Gastroesophageal sphincter (tissue), 4 donors: Measurements from ENCODE around the gene LRFN2. TPM values are rescaled to one million over a fixed set of nuclear protein-coding genes. Genes with fewer than 3 reads are reported as not detected.

Experiments
- ATAC-seq: fragments of 150-250 bp; one replicate; pipeline ENCODE4 v1.9.1; 2016; ENCODE audit warnings: mild to moderate bottlenecking, moderate library complexity
- H3K27ac ChIP-seq, 4 donors: fragments of 200-600 bp; sonication (generic) in 3 of 4; 1 replicate in 3 of 4; 2 replicates in 1 of 4; pipeline ENCODE4 v1.5.1; 2016 to 2019
- H3K27me3 ChIP-seq: fragments of 200-600 bp; sonication (generic); one replicate; pipeline ENCODE4 v1.5.1; 2019
- H3K36me3 ChIP-seq, 2 donors: fragments of 200-600 bp; sonication (generic); one replicate each; pipeline ENCODE4 v1.5.1; 2019; ENCODE audit warnings: control low read depth in 1 of 2
- H3K4me1 ChIP-seq, 3 donors: fragments of 200-600 bp; sonication (generic); 1 replicate in 2 of 3; 2 replicates in 1 of 3; pipeline ENCODE4 v1.5.1; 2016 to 2019; ENCODE audit warnings: control low read depth in 2 of 3
- H3K4me3 ChIP-seq, 2 donors: fragments of 200-600 bp; sonication (generic); one replicate each; pipeline ENCODE4 v1.5.1; 2019; ENCODE audit warnings: mild to moderate bottlenecking in 1 of 2, moderate library complexity in 1 of 2
- H3K9me3 ChIP-seq, 3 donors: fragments of 200-600 bp; sonication (generic); one replicate each; pipeline ENCODE4 v1.5.1; 2017 to 2019; ENCODE audit warnings: control low read depth in 2 of 3
- CTCF ChIP-seq, 4 experiments: fragments of 200-600 bp in 2 of 4; fragments of 450-650 bp in 2 of 4; sonication (generic) in 1 of 4; IDR thresholded peaks; one replicate each; pipeline ENCODE4 v1.5.1; 2017 to 2019; ENCODE audit warnings: antibody characterized with exemption in 4 of 4, mild to moderate bottlenecking in 2 of 4, moderate library complexity in 2 of 4
- EP300 ChIP-seq: sonication (generic); formaldehyde crosslinking; IDR thresholded peaks from one replicate; pipeline ENCODE4 v1.6.1; 2017; ENCODE audit warnings: antibody characterized with exemption, mild to moderate bottlenecking
- POLR2A ChIP-seq, 2 donors: fragments of 450-650 bp; IDR thresholded peaks; one replicate each; pipeline ENCODE4 v1.6.1; 2017; ENCODE audit warnings: antibody characterized with exemption in 2 of 2, mild to moderate bottlenecking in 2 of 2, moderate library complexity in 1 of 2
- POLR2AphosphoS5 ChIP-seq: sonication (generic); formaldehyde crosslinking; IDR thresholded peaks from one replicate; pipeline ENCODE4 v1.6.1; 2017; ENCODE audit warnings: antibody characterized with exemption
- WGBS, 2 donors: methylation state at CpG; one replicate each; pipeline ENCODE4 v1.1.5; 2018; ENCODE audit warnings: low coverage in 1 of 2; 5-methylcytosine and 5-hydroxymethylcytosine counted together
- total RNA-seq, 4 donors: library from RNA; depleted of rRNA; stranded (reverse); fragments of >200 nt; gene quantifications; one replicate each; pipeline ENCODE4 v1.1.0, GENCODE V29; 2016

The LRFN2 gene
- total RNA-seq, 4 donors from 2014 or later: 0.13 TPM; not detected in 3

- H3K9me3 ChIP-seq: no peaks in the 10 kb centered on the region
- no peak for ATAC-seq
- TF ChIP-seq POLR2AphosphoS5: no peak
- no peak for TF ChIP-seq EP300
- no peak for TF ChIP-seq POLR2A (IDR thresholded peaks at IDR 0.05)
- TF ChIP-seq CTCF (IDR thresholded peaks at IDR 0.05): no peak
- WGBS, 2 donors: 81 to 89% methylated on average over 2 to 4 of the region's 4 CpGs
- no peak overlapping the region for H3K27ac ChIP-seq
- H3K4me3 ChIP-seq: no peak overlapping the region
- H3K27me3 ChIP-seq: peaks cover 5% of the 10 kb centered on the region
- no peaks in the 10 kb centered on the region for H3K4me1 ChIP-seq
- no peaks in the 10 kb centered on the region for H3K36me3 ChIP-seq
These were observed 178.2 kb downstream of the LRFN2 start for GRCh38 chr6:40408786-40409542.

- H3K36me3 ChIP-seq: no peaks in the 10 kb centered on the region
- no peak overlapping the region for H3K27ac ChIP-seq
- TF ChIP-seq POLR2AphosphoS5: no peak
- no peak for TF ChIP-seq EP300
- no peak for TF ChIP-seq CTCF (IDR thresholded peaks at IDR 0.05)
- TF ChIP-seq POLR2A (IDR thresholded peaks at IDR 0.05): no peak
- 50 to 100% methylated on average over 1 to 2 of the region's 2 CpGs for WGBS, 2 donors
- peaks cover 5% of the 10 kb centered on the region for H3K27me3 ChIP-seq
- ATAC-seq: no peak
- H3K4me3 ChIP-seq: no peak overlapping the region
- H3K9me3 ChIP-seq: no peaks in the 10 kb centered on the region
- H3K4me1 ChIP-seq: no peaks in the 10 kb centered on the region
These were observed 179.9 kb downstream of the LRFN2 start for GRCh38 chr6:40407239-40407638.

- no peak for ATAC-seq
- WGBS, 2 donors: 100% methylated on average over 1 of the region's 7 CpGs; no CpG with 5 or more reads in 1 of the 2 donors
- H3K4me1 ChIP-seq: no peaks in the 10 kb centered on the region
These were observed 181.0 kb downstream of the LRFN2 start for GRCh38 chr6:40406175-40406574.

GRCh38 chr6:40400738-40401137 is 186.4 kb downstream of the LRFN2 start:
- TF ChIP-seq CTCF (IDR thresholded peaks at IDR 0.05) (no peak), POLR2AphosphoS5 (no peak), EP300 (no peak), POLR2A (IDR thresholded peaks at IDR 0.05) (no peak)
- no peaks in the 10 kb centered on the region for H3K36me3 ChIP-seq
- no peak for ATAC-seq
- H3K4me3 ChIP-seq: no peak overlapping the region
- H3K4me1 ChIP-seq: peaks cover 0 to 34% (median 0%) of the 10 kb centered on the region in 3 donors
- H3K27me3 ChIP-seq: no peaks in the 10 kb centered on the region
- H3K27ac ChIP-seq: no peak overlapping the region
- H3K9me3 ChIP-seq: no peaks in the 10 kb centered on the region

More at GRCh38 chr6:40406175-40406574, 181.0 kb downstream of the LRFN2 start:
- H3K4me3 ChIP-seq: no peak overlapping the region
- TF ChIP-seq CTCF (IDR thresholded peaks at IDR 0.05) (no peak), EP300 (no peak), POLR2AphosphoS5 (no peak), POLR2A (IDR thresholded peaks at IDR 0.05) (no peak)
- H3K27ac ChIP-seq: no peak overlapping the region
- no peaks in the 10 kb centered on the region for H3K9me3 ChIP-seq
- H3K36me3 ChIP-seq: no peaks in the 10 kb centered on the region
- H3K27me3 ChIP-seq: peaks cover 2% of the 10 kb centered on the region

GRCh38 chr6:40399888-40400457 is 187.2 kb downstream of the LRFN2 start:
- no peaks in the 10 kb centered on the region for H3K36me3 ChIP-seq
- no peak overlapping the region for H3K27ac ChIP-seq
- TF ChIP-seq CTCF (IDR thresholded peaks at IDR 0.05): no peak
- peaks cover 0 to 34% (median 0%) of the 10 kb centered on the region in 3 donors for H3K4me1 ChIP-seq
- 13 to 36% methylated on average over 4 of the region's 4 CpGs for WGBS, 2 donors
- no peaks in the 10 kb centered on the region for H3K27me3 ChIP-seq
- no peak for ATAC-seq
- H3K4me3 ChIP-seq: no peak overlapping the region
- H3K9me3 ChIP-seq: no peaks in the 10 kb centered on the region
